Measurements from ENCODE around the gene ZNF385B.

DNA sequence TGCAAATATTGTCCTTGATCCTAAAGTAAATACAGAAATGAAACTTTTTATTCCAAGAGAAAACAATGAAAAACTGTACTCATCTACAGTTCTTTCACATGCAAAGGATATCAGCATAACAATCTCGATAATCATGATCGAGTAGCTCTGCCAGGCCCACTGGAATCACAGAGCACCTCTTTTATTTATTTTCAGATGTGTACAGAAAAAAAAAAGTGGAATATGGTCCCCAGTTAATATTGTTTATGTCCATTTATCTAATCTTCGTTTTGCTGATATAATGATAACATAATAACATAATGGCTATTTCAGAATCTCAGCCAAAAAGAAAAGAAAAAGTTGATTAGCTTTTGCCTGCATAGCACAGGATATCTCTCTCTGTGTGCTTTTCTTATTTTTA lies 6.5 kb downstream of the ZNF385B start:
- TF ChIP-seq, protein P1, sequence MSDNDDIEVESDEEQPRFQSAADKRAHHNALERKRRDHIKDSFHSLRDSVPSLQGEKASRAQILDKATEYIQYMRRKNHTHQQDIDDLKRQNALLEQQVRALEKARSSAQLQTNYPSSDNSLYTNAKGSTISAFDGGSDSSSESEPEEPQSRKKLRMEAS (IDR thresholded peaks at IDR 0.05; ENCODE audit: low read depth): no peak
- no peak for TF ChIP-seq RFX5 (IDR thresholded peaks at IDR 0.05; ENCODE audit: low read length)
